NCI-H187 treated with DMSO at 0.1 percent for 48 hours (cell line): ENCODE measurements around the gene KRTAP10-11.

Source experiments
- DNase-seq: peaks from one replicate; lab custom pipeline; 2025; lab: John Stamatoyannopoulos, UW

Gene KRTAP10-11

GRCh38 chr21:44696572-44696971, 50.4 kb downstream of the KRTAP10-11 start:
- DNase-seq = no peak
